ENCODE measurements around the gene WFDC12. TPM values are rescaled to one million over a fixed set of nuclear protein-coding genes. Genes with fewer than 3 reads are reported as not detected.
"Not testable (repeated sequence)": the region's sequence is repeated elsewhere in the genome, so short reads cannot be mapped to it uniquely, and the experiment has no call there.

Gene WFDC12, protein sequence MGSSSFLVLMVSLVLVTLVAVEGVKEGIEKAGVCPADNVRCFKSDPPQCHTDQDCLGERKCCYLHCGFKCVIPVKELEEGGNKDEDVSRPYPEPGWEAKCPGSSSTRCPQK
- total RNA-seq, result not detected

DNA sequence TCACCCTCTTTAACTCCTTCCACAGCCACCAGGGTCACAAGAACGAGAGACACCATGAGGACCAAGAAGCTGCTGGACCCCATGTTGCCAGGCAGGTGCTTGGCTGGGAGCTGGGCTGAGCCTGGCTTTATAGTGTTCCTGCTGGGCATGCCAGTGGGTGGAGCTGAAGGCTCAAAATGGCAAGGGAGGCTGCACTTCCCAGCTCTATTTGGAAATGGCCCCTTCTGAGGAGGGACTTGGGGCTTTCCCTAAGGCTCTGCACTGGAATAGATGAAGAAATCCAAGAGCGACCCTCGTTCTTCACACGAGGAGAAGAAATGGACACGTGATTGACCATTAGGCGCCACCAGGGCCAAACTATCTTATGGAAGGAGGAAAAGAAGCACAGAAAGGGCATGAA lies at the start of gene WFDC12:
Gene WFDC12, minus strand, starts transcription at position 101 of the 400 bp plus-strand sequence. Its CDS starts 18 bp downstream, at position 83.
- Mint-ChIP-seq H3K27ac (no peak within 1 kb of the TSS), H3K9me3 (ENCODE audit: low read depth) (no peaks in the 10 kb centered on the region), H3K36me3 (ENCODE audit: low read depth) (no peaks in the 10 kb centered on the region), H3K27me3 (peaks cover 14% of the 10 kb centered on the region), H3K4me3 (no peak within 1 kb of the TSS), H3K4me1 (no peaks in the 10 kb centered on the region)
- CTCF ChIA-PET, result interaction anchor here (0.9 to 1.4 kb wide), 2 partner anchors 15 to 253 kb away, joined by 3 to 4 read pairs; no protein-coding TSS in a partner anchor
- DNase-seq, result no peak
- POLR2A ChIA-PET, result no interaction called here
- no peak for ATAC-seq
- intact Hi-C loops (cut with DNase I, micrococcal nuclease), result no loop called here

DNA sequence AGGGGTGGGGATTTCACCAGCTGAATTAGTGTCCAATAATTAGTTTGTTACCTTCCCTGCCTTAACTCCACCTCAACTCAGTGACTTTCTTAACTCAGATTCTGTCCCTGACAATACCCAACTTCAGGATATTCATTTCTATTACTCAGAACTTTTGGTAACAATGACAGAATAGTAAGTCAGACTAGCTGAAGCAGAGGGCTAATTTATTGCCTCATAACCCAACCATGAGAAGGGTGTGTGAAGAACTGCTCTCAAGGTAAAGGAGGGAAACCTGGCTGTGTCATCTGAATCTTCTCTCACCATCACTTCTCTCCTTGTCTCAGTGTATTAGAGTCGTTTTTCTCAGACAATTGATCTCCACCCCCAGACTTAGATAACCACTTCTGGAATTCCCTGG lies 49.3 kb upstream of the WFDC12 start:
- Mint-ChIP-seq H3K9me3 (ENCODE audit: low read depth) (no peaks in the 10 kb centered on the region), H3K27me3 (peaks cover 18% of the 10 kb centered on the region), H3K4me1 (no peaks in the 10 kb centered on the region), H3K27ac (no peak overlapping the region), H3K36me3 (ENCODE audit: low read depth) (no peaks in the 10 kb centered on the region), H3K4me3 (no peak overlapping the region)
- ATAC-seq (no peak), DNase-seq (no peak)
- ChIA-PET POLR2A (no interaction called here), CTCF (interaction anchor here (0.6 kb wide), 1 partner anchor 43 kb away, joined by 3 read pairs; no protein-coding TSS in a partner anchor)
- intact Hi-C loops (cut with DNase I, micrococcal nuclease), result no loop called here

DNA sequence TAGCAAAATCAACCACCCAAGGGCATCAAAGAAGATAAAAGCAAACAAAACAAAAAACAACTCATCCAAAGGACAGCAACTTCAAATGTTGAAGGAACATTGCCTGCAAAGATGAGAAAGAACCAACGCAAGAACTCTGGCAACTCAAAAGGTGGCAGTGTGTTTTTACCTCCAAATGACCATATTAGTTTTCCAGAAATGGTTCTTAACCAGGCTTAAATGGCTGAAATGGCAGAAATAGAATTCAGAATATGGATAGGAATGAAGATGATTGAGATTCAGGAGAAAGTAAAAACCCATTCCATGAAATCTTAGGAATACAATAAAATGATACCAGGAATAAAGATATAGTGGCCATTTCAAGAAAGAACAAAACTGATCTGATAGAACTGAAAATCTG lies 40.6 kb upstream of the WFDC12 start:
- H3K9me3 Mint-ChIP-seq (ENCODE audit: low read depth), result peaks cover 7% of the 10 kb centered on the region
- no peak for ATAC-seq
- ChIA-PET CTCF (interaction anchor here (1.0 kb wide), 1 partner anchor 25 kb away, joined by 3 read pairs; no protein-coding TSS in a partner anchor), POLR2A (no interaction called here)
- peaks cover 48% of the 10 kb centered on the region for H3K27me3 Mint-ChIP-seq
- H3K27ac Mint-ChIP-seq, result no peak overlapping the region
- no peaks in the 10 kb centered on the region for H3K4me1 Mint-ChIP-seq
- no peak for DNase-seq
- intact Hi-C loops (cut with DNase I, micrococcal nuclease), result no loop called here
- no peaks in the 10 kb centered on the region for H3K36me3 Mint-ChIP-seq (ENCODE audit: low read depth)
- H3K4me3 Mint-ChIP-seq, result no peak overlapping the region

DNA sequence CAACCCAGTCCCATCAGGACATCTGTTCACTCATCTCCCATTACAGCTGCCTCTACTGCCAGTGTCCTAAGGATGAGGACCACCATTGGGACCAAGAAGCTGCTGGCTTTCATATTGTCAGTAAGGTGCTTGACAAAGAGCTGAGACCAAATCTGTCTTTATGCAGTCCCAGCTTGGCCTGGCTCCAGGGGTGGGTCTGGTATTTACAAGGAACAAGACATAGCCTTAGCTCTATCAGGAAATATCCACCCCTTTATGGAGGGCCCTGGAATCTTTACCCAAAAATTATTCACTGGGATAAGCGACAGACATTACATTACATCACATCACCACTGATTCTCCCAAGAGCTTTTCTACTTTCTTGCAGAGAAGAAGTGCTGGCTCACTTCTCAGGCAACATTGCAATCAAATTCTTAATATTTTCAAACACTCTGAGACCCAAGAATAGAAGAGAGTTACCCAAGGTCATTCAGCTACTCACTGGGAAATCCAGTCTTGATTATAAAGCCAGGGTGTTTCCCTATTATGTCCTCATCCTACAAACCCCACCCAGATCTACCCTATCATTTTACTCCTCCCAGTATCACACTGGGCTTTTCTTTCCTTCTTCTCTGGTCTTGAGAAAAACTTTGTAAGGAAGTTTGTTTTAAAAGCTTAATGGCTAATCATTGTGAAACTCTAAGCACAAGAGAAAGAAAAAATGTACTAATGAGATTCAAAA lies 39.0 kb upstream of the WFDC12 start:
- intact Hi-C loops (cut with DNase I, micrococcal nuclease), result no loop called here

DNA sequence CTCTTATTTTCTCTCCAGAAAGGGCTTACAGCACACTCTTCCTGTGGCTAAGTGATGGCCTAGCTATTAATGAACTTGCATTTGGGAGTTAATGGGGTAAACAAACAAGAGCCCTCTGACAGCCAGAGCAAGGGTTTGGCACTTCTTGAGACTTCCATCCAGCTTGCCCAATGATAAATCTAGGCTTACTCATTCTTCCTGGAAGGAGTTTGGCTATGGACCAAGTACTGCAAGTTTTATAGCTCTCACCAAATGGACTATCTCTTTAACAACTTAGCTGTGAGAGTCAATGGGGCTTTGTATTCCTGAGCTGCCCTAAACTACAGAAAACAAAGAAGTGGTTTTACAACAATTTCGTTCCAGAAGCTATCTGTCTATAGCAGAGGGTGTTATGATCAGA lies 33.7 kb upstream of the WFDC12 start:
- ATAC-seq (no peak), DNase-seq (no peak)
- H3K4me1 Mint-ChIP-seq, result no peaks in the 10 kb centered on the region
- H3K27me3 Mint-ChIP-seq, result peaks cover 40% of the 10 kb centered on the region
- H3K27ac Mint-ChIP-seq, result no peak overlapping the region
- ChIA-PET POLR2A (no interaction called here), CTCF (interaction anchor here (0.9 to 2.3 kb wide), 2 partner anchors 19 to 25 kb away, joined by 3 to 12 read pairs; no protein-coding TSS in a partner anchor)
- H3K9me3 Mint-ChIP-seq (ENCODE audit: low read depth), result peaks cover 18% of the 10 kb centered on the region
- no peaks in the 10 kb centered on the region for H3K36me3 Mint-ChIP-seq (ENCODE audit: low read depth)
- intact Hi-C loops (cut with DNase I, micrococcal nuclease), result no loop called here
- H3K4me3 Mint-ChIP-seq, result no peak overlapping the region

More for the DNA sequence above, 39.0 kb upstream of the WFDC12 start:
- no peak overlapping the region for H3K4me3 Mint-ChIP-seq
- no peaks in the 10 kb centered on the region for H3K4me1 Mint-ChIP-seq
- DNase-seq, result no peak
- H3K27me3 Mint-ChIP-seq, result peaks cover 53% of the 10 kb centered on the region
- no peak for ATAC-seq
- no peaks in the 10 kb centered on the region for H3K36me3 Mint-ChIP-seq (ENCODE audit: low read depth)
- peaks cover 18% of the 10 kb centered on the region for H3K9me3 Mint-ChIP-seq (ENCODE audit: low read depth)
- POLR2A ChIA-PET, result no interaction called here
- H3K27ac Mint-ChIP-seq, result no peak overlapping the region
- CTCF ChIA-PET, result interaction anchor here (0.9 to 1.7 kb wide), 5 partner anchors 17 to 140 kb away, joined by 3 to 4 read pairs (median 3); no protein-coding TSS in a partner anchor

DNA sequence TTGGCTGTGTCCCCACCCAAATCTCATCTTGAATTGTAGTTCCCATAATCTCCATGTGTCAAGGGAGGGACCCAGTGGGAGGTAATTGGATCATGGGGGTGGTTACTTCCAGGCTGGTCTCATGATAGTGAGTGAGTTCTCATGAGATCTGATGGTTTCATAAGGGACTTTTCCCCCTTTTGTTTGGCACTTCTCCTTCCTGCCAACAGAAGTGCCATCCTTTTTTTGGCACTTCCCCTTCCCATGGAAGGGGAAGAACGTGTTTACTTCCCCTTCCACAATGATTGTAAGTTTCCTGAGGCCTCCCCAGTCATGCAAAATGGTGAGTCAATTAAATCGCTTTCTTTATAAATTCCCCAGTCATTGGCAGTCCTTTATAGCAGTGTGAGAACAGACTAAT lies 32.4 kb upstream of the WFDC12 start:
- Mint-ChIP-seq H3K9me3 (ENCODE audit: low read depth) (peaks cover 13% of the 10 kb centered on the region), H3K27ac (no peak overlapping the region), H3K36me3 (ENCODE audit: low read depth) (no peaks in the 10 kb centered on the region), H3K27me3 (peaks cover 34% of the 10 kb centered on the region), H3K4me1 (no peaks in the 10 kb centered on the region), H3K4me3 (no peak overlapping the region)
- DNase-seq (no peak), ATAC-seq (no peak)
- intact Hi-C loops (cut with DNase I, micrococcal nuclease), result no loop called here
- CTCF ChIA-PET, result interaction anchor here (2.3 kb wide), 1 partner anchor 18 kb away, joined by 12 read pairs; no protein-coding TSS in a partner anchor
- POLR2A ChIA-PET, result interaction anchor here (0.6 kb wide), 1 partner anchor 41 kb away, joined by 4 read pairs; no protein-coding TSS in a partner anchor

DNA sequence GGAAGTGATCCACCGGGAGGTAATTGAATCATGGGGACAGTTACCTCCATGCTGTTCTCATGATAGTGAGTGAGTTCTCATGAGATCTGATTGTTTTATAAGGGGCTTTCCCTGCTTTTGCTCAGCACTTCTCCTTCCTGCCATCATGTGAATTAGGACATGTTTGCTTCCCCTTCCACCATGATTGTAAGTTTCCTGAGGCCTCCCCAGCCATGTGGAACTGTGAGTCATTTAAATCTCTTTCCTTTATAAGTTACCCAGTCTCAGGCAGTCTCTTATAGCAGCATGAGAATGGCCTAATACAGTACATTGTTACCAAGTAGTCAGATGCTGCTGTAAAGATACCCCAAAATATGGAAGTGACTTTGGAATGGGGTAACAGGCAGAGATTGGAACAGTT lies 30.5 kb upstream of the WFDC12 start:
- Mint-ChIP-seq H3K9me3 (ENCODE audit: low read depth) (peaks cover 13% of the 10 kb centered on the region), H3K27me3 (peaks cover 31% of the 10 kb centered on the region)
- intact Hi-C loops (cut with DNase I, micrococcal nuclease); H3K36me3 Mint-ChIP-seq (ENCODE audit: low read depth); H3K4me1 Mint-ChIP-seq; POLR2A ChIA-PET; H3K27ac Mint-ChIP-seq; ATAC-seq; H3K4me3 Mint-ChIP-seq; DNase-seq: not testable (repeated sequence)
- CTCF ChIA-PET, result interaction anchor here (0.7 kb wide), 1 partner anchor 308 kb away, joined by 3 read pairs; no protein-coding TSS in a partner anchor

DNA sequence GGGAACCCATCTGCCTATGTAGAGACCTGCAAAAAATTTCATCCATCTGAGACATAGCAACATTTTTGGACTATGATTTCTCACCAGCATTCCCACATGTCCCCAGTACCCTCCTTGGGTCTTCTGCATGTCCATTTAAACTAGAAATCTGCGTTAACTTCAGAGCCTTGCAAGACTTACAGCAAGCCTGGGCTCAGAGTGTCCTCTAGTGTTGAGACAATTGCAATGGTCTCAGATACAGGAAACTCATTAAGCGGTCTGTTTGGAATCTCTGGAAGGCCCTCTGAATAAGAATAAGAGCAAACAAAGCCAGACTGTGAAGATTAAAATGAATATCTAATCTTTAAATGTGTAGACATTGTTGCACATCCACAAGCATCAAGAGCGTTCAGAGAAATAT lies 29.9 kb upstream of the WFDC12 start:
- ChIA-PET POLR2A (no interaction called here), CTCF (interaction anchor here (0.7 kb wide), 1 partner anchor 309 kb away, joined by 3 read pairs; no protein-coding TSS in a partner anchor)
- Mint-ChIP-seq H3K27ac (no peak overlapping the region), H3K36me3 (ENCODE audit: low read depth) (no peaks in the 10 kb centered on the region), H3K27me3 (peaks cover 34% of the 10 kb centered on the region), H3K4me3 (no peak overlapping the region), H3K9me3 (ENCODE audit: low read depth) (peaks cover 11% of the 10 kb centered on the region), H3K4me1 (no peaks in the 10 kb centered on the region)
- intact Hi-C loops (cut with DNase I, micrococcal nuclease), result no loop called here
- DNase-seq (no peak), ATAC-seq (no peak)

DNA sequence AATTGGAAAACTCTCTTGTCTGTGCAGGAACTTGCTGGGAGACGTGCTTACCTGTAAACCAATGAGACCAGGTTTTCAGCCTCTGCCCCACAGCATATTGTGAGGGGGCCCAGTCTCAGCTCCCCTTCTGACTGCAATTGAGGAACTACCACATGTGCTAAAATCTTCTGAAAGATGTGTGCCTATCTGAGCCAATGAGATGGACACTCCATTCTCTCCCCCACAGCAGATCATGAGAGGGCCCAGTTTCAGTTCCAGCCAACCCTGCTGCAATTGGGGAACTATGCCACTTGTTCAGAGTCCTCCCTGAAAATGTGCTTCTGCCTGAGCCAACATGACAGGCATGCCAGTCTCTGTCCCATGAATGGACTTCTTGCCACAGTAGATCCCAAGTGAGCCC lies 29.5 kb upstream of the WFDC12 start:
- Mint-ChIP-seq H3K4me3 (no peak overlapping the region), H3K36me3 (ENCODE audit: low read depth) (no peaks in the 10 kb centered on the region), H3K27ac (no peak overlapping the region), H3K9me3 (ENCODE audit: low read depth) (peaks cover 7% of the 10 kb centered on the region), H3K27me3 (peaks cover 32% of the 10 kb centered on the region), H3K4me1 (no peaks in the 10 kb centered on the region)
- ATAC-seq, result no peak
- DNase-seq, result no peak
- ChIA-PET POLR2A (no interaction called here), CTCF (no interaction called here)
- intact Hi-C loops (cut with DNase I, micrococcal nuclease), result no loop called here

DNA sequence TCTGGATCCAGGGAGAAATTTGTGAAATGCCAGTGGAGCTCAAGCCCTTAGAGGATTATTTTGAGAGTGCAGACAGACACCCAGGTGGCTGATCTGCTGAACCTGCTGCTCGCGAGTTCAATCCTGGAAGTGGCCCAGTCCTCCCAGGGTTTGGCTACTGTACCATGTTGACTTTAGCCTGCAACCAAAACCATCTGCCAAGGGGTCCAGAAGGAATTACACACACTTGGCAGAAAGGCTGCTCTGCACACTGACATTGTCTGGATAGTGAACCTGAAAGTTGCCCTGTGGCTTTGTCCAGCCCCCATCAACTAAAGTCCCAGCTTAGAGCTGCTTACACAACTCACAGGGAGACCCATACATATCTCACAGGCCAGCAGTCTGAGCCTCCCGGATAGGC lies 28.9 kb upstream of the WFDC12 start:
- H3K27me3 Mint-ChIP-seq, result peaks cover 28% of the 10 kb centered on the region
- intact Hi-C loops (cut with DNase I, micrococcal nuclease), result no loop called here
- H3K36me3 Mint-ChIP-seq (ENCODE audit: low read depth), result no peaks in the 10 kb centered on the region
- ChIA-PET CTCF (no interaction called here), POLR2A (no interaction called here)
- peaks cover under 1% of the 10 kb centered on the region for H3K9me3 Mint-ChIP-seq (ENCODE audit: low read depth)
- no peak overlapping the region for H3K27ac Mint-ChIP-seq
- H3K4me1 Mint-ChIP-seq, result no peaks in the 10 kb centered on the region
- no peak overlapping the region for H3K4me3 Mint-ChIP-seq
- no peak for ATAC-seq
- DNase-seq, result no peak

DNA sequence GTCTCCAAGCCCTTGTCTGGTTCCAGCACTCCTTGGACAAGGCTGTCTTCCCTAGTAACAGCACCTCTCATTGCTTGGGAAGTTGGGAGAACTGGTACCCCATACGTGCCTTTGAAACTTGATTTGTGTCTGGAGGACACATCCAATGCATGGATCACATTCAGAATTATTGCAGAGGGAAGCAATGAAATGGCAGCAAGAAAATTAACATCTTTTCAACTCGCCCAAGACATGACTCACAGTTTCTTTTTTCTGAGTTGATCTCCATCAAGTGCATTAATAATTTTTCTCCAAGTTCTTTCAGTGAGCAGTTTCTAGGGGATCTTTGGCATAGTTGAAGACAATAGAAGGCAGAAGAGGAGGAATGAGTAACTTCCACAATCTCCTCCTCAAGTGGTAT lies 28.1 kb upstream of the WFDC12 start:
- intact Hi-C loops (cut with DNase I, micrococcal nuclease), result no loop called here
- H3K4me3 Mint-ChIP-seq, result no peak overlapping the region
- no peak for DNase-seq
- no peak overlapping the region for H3K27ac Mint-ChIP-seq
- ATAC-seq, result no peak
- peaks cover 30% of the 10 kb centered on the region for H3K27me3 Mint-ChIP-seq
- H3K4me1 Mint-ChIP-seq, result no peaks in the 10 kb centered on the region
- H3K36me3 Mint-ChIP-seq (ENCODE audit: low read depth), result no peaks in the 10 kb centered on the region
- H3K9me3 Mint-ChIP-seq (ENCODE audit: low read depth), result no peaks in the 10 kb centered on the region
- ChIA-PET CTCF (interaction anchor here (0.9 kb wide), 1 partner anchor 37 kb away, joined by 3 read pairs; the partner anchor contains the start of gene WFDC5), POLR2A (no interaction called here)

DNA sequence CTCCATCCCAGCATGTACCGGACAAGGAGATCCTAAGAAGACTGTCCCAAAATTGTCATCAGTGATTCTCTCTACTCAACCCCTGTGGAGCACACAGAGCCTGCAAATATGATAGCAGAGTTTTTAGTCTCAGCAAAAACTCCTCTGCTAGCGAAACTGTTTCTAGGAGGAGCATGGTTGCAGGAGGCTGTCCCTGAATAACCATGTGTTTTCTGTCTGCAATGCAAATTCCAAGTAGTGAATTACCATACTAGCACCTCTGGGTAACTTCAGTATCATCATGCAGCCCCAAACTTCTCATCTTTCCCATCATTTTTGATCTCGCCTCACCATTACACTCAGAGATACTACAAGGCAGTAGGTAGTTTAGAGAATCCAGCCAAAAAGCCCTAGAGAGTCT lies 24.8 kb upstream of the WFDC12 start:
- Mint-ChIP-seq H3K27me3 (peaks cover 15% of the 10 kb centered on the region), H3K4me3 (no peak overlapping the region), H3K9me3 (ENCODE audit: low read depth) (no peaks in the 10 kb centered on the region), H3K36me3 (ENCODE audit: low read depth) (no peaks in the 10 kb centered on the region), H3K4me1 (no peaks in the 10 kb centered on the region), H3K27ac (no peak overlapping the region)
- intact Hi-C loops (cut with DNase I, micrococcal nuclease), result no loop called here
- ChIA-PET POLR2A (no interaction called here), CTCF (no interaction called here)
- ATAC-seq (no peak), DNase-seq (no peak)

All from activated CD4-positive, alpha-beta T cell treated with anti-CD3 and anti-CD28 coated beads for 36 hours (primary cell).